GM21619 (cell line): ENCODE data around the gene CMTM7.
A peak's percentile ranks its signal among the peaks of the same experiment; 100 is the strongest.
"Not testable (repeated sequence)": the region's sequence is repeated elsewhere in the genome, so short reads cannot be mapped to it uniquely, and the experiment has no call there.

ENCODE experiments used
- ATAC-seq: cut with Tn5 transposase; IDR thresholded peaks from one replicate; pipeline ENCODE4 v1.9.1; 2021; ENCODE audit not compliant: unreplicated experiment

Gene CMTM7

DNA sequence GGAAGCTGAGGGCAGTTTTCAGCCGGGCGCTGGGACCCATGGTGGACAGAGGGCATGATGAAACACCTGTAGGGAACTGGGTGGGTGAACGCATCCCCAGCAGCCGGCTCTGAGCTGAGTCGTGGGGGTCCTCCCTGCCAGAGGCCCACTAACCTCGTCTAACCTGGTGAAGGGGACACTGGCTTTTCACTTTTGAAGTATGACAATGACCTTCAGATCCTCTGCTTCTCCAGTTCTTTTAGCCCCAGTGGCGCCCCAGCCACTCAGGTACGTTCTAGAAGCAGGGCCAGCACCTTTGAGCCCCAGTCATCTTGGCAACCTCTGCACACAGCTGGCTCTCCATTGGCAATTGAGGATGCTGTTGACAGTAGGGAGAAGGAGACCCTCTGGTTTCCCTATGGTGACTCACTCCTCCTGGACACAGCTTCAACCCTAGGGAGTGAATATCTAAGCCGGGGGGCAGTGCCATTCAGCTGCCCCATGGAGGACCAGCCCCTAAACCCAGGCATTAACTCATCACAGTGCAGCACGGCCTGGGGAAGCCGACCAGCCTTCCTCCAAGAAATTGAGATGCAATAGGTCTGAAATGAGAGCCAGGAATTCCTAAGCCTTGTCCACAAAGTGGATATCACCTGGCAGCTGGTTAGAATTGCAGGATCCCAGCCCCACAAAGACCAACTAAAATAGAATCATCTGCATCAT, 64.9 kb downstream of the CMTM7 start:
- ATAC-seq: no peak

DNA sequence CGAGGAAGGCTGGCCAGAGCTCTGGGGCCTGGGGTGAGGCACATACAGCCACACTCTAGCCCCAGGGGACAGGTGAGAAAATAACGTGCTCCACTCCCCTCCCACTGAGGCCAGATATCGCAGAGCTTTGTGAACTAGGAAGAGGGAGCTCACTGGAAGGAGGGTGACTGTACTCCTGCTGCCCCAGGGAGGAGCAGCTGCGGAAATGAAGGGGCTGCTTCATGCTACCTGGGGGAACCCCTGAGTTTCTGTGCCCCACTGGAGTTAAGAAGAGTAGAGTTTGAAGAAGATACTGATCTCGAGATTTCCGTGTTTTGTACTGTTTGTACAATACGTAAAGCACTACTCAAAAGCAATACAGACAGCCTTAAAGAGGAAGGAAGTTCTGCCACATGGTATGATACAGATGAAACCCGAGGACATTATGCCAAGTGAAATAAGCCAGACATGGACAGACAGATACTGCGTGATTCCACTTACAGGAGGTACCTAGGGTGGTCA, 66.4 kb downstream of the CMTM7 start:
- peak; percentile 44 for ATAC-seq

DNA sequence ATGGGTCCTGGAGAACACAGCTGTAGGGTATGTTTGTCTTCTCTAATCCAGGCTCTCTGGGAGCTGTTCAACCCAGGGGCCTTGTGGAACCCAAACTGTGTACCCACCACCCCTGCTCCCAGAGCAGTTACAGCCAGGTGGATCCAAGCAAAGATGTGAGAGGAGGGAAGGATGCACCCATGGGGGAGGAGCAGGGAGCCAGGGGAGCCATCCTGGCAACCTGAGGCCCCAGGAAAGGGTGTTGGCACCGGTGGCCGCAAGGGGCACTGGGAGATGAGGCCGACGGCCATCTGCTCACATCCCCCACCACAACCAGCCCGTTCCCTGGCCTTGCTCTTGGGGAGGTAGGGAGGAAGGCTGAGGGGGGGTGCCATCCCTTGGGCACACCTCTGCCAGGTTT, 67.8 kb downstream of the CMTM7 start:
- ATAC-seq: no peak

DNA sequence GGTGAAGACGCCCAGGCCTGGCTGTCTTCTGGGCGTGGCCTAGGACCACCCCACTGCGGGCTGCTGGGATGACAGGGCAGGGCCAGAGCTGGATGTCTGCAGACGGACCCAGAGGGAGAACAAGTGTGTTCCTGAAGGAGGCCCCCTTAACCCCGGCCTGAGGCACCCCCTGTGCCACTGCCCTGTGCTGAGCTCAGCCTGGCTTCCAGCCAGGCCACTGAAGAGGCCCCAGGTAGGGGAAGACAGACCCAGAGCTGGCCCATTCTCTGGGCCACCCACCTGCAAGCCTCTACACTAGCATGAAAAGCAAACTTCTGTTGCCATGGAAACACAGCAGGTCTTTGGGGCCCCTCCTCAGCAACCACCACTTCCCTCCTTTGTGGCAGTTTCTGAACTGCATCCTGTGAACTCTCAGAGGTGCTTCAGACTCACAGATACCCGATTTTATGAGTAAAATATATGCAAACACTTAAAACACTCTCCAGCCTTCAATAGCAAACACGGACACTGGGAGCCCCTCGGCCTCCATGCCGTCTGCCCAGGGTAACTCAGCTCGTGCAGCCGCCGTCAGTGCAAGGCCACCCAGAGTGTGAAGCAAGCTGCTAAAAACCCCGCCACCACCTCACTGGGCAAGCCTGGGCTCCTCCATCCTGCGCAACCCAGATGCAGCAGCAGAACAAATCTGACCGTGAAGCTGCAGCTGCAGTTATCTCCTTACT, 68.5 kb downstream of the CMTM7 start:
- peak; percentile 76 for ATAC-seq

DNA sequence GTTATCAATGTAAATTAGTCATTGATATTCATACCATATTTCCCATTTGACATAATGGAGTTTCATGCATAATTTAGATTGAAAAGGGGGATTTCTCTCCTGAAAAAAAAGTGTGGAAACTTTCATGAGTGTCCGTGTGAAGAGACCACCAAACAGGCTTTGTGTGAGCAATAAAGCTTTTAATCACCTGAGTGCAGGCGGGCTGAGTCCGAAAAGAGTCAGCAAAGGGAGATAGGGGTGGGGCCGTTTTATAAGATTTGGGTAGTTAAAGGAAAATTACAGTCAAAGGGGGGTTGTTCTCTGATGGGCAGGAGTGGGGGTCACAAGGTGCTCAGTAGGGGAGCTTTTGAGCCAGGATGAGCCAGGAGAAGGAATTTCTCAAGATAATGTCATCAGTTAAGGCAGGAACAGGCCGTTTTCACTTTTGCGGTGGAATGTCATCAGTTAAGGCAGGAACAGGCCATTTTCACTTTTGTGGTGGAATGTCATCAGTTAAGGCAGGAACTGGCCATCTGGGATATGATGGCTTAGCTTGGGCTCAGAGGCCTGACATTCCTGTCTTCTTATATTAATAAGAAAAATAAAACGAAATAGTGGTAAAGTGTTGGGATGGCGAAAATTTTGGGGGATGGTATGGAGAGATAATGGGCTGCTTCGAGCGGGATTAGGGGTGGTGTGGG, 69.3 kb downstream of the CMTM7 start:
- not testable (repeated sequence) for ATAC-seq

DNA sequence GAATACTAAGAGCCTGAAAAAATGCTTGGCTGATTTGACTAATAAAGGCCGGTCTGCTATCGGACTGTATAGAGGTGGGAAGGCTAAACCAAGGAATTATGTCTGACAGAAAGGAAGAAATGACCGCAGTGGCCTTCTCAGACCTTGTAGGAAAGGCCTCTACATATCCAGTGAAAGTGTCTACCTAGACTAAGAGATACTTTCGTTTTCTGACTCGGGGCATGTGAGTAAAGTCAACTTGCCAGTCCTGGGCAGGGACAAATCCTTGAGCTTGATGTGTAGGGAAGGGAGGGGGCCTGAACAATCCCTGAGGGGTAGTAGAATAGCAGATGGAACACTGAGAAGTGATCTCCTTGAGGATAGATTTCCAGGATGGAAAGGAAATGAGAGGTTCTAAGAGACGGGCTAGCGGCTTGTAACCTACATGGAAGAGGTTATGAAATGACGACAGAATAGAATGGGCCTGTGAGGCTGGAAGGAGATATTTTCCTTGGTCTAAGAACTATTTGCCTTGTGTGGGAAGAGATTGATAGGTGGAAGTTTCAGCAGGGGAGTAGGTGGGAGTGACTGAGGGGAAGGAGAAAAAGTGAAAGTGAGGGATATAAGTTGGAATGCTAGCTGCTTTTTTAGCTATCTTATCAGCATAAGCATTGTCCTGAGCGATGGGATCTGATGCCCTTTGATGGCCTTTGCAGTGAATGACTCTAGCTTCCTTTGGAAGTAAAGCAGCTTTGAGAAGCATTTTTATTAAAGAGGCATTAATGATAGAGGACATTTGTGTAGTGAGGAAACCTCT, 70.7 kb downstream of the CMTM7 start:
- not testable (repeated sequence) for ATAC-seq

DNA sequence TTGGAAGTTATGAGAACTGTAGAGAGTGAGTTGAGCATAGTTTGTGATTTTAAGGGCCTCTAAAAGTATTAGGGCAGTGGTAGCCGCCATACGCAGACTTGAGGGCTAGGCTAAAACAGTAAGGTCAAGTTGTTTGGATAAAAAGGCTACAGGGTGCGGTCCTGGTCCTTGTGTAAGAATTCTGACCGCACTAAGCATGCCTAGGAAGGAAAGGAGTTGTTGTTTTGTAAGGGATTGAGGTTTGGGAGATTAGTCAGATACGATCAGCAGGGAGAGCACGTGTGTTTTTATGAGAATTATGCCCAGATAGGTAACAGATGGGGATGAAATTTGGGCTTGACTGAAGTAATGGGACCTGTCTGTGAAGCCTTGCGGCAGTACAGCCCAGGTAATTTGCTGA, 71.8 kb downstream of the CMTM7 start:
- ATAC-seq: not testable (repeated sequence)

DNA sequence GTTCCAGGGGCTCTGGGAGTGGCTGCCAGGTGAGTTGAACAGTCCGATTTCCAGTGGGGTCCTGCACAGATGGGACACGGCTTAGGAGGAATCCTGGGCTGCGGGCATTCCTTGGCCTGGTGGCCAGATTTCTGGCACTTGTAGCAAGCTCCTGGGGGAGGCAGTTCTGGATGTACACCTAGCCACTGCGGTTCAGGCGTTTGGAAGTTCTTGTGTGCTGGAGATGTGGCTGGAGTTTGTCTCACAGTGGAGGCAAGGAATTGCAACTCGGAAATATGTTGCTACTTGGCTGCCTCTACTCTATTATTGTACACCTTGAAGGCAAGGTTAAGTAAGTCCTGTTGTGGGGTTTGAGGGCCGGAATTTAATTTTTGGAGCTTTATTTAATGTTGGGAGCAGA, 73.1 kb downstream of the CMTM7 start:
- ATAC-seq: not testable (repeated sequence)

DNA sequence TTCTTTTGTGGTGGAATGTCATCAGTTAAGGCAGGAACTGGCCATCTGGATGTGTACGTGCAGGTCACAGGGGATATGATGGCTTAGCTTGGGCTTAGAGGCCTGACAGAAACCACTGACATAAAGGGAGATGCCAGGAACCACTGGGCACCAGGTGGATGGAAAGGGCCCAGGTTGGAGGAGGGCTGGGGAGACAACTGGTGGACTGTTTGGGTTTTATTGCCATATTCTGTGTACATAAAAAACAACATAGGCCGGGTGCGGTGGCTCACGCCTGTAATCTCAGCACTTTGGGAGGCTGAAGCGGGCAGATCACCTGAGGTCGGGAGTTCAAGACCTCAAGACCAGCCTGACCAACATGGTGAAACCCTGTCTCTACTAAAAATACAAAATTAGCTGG, 75.2 kb downstream of the CMTM7 start:
- ATAC-seq: not testable (repeated sequence)

DNA sequence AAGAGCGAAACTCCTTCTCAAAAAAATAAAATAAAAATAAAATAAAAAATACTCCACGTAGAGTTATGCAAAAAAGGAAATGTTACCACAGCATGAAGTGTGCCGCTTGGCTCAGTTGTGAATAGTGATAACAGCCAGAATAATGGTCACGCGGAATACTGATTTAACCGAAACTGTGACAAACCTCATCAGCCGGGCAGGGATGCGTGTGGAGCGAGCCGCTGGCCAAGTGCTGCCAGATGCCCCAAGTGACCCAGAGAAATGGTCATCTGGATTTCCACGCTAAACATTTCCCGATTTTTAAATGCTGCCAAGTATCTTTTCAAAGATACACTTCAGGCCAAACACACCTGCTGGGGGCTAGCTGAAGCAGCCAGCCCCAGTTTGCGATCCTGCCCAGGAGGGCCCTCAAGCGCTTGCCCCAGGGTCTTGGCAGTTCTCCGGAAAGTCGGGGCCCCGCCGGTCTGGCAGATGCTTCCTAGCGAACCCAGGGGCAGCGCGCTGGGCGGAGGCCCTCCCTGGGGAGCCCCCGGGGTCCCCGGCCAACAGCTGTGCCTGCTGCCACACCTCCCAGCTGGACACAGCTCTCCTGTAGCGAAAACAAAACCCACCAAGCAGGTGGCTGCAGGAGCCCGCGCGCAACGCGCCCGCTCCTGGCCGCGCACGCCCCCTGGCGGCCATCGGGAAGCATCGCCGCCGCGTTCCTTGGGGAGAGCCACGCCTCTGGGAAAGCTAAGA, 75.8 kb downstream of the CMTM7 start:
- peak; percentile 66 for ATAC-seq

DNA sequence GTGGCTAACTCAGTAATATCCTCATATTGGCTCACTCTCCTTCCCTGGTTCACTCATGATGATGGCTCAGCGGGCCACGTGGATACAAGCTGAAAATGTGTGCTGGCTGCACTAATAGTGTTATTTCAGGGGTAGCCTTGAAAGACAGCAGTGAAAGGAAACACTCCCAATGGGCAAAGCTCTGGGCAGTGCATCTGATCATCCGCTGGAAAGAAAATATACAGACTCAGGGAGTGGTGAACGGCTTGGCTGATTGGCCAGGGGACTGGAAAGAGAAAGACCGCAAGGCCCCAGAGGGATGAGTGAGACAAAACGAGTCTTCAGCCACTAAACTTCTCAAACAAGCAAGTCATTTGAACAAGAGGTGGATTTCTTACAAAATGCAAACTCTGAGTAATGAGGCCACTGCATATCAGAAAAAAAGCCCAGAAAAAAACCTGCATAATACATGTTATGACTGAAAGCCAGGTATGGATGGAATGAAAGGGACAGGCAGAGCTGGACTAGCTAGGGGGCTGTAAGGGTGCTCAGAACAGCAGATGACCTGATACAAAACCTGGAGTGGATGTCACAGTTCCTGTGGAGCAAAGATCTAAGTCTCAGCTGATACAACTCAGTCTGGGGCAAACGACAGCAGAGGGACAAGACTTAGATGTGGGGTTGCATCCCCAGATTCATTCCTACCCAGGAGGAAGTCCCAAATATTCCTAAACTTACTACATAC, 77.7 kb downstream of the CMTM7 start:
- peak; percentile 18 for ATAC-seq

DNA sequence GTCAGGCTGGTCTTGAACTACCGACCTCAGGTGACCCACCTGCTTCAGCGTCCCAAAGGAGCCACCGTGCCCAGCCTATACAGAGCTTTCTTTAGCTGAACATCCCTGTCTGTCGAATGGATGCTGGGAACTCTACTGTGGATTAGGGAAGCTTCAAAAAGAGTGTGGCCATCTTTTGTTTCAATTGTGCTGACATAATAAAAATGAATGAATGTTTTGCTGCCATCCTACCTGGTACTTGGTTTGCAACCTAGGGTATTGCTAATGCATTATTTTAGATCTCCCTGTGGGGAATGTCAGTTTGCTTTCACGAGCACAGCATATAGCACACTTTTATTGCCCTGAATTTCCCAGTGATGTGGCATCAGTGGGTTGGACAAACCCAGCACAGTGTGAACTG, 78.7 kb downstream of the CMTM7 start:
- no peak for ATAC-seq

DNA sequence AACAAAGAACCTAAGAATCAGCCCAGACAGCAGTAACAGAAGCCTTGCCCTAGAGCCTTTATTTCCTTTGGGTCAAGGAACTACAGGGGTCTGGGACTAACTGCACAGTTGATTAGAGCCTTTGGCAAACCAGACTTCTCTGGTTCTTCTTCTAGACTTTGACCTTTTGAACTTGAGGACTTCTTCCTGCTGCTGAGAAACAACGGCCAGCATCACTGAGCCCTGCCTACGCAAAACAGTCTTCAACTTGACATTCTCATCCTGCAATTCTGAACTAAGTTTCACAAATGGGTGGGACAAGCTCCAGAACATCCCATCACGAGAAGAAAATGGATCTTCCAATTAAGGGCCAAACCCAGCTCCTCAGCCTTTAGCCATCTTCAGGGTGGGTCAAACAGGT, 79.6 kb downstream of the CMTM7 start:
- no peak for ATAC-seq

DNA sequence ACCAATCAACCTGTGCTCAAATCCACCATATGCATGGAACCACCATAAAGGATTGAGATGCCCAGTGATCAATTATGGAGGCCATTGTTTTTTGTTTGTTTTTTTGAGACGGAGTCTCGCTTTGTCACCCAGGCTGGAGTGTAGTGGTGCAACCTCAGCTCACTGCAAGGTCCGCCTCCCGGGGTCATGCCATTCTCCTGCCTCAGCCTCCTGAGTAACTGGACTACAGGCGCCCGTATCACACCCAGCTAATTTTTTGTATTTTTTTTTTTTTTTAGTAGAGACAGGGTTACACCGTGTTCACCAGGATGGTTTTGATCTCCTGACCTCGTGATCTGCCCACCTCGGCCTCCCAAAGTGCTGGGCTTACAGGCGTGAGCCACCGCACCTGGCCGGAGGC, 80.5 kb downstream of the CMTM7 start:
- not testable (repeated sequence) for ATAC-seq

DNA sequence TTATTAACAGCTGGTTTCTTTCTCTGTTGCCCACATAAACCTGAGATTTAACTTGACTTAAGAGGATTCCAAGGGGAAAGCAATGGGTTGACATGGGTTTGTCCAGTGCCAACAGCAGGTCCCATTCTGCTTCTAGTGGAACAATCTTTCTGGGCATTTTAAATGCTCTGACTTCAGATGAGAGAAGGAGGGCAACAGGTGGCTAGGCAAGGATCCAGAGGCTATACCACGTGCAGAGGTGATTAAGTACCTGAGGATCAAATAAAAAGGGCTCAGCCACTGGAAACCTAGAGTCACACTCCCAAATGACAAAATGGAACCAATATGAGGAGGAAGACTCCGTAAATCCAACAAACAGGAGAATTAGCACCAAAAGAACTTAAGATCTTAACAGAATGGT, 82.5 kb downstream of the CMTM7 start:
- ATAC-seq: no peak

DNA sequence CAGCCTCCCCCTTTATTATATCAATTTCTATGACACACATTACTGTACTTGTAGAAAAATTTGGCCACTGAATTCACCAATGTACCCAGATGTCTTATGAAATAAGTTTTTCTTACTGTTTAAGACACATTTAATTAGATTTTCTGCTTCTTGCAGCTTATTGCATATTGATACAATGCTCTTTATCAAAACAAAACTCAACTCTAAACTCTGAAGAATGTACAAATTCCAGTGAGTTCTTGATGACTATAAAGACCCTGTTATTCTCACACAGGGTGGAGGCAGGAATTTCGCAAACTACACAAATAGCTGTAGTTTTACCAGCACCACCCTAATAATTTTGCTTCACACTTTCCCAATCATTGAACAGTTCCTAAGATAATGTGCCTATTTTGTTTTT, 89.0 kb downstream of the CMTM7 start:
- ATAC-seq: no peak

DNA sequence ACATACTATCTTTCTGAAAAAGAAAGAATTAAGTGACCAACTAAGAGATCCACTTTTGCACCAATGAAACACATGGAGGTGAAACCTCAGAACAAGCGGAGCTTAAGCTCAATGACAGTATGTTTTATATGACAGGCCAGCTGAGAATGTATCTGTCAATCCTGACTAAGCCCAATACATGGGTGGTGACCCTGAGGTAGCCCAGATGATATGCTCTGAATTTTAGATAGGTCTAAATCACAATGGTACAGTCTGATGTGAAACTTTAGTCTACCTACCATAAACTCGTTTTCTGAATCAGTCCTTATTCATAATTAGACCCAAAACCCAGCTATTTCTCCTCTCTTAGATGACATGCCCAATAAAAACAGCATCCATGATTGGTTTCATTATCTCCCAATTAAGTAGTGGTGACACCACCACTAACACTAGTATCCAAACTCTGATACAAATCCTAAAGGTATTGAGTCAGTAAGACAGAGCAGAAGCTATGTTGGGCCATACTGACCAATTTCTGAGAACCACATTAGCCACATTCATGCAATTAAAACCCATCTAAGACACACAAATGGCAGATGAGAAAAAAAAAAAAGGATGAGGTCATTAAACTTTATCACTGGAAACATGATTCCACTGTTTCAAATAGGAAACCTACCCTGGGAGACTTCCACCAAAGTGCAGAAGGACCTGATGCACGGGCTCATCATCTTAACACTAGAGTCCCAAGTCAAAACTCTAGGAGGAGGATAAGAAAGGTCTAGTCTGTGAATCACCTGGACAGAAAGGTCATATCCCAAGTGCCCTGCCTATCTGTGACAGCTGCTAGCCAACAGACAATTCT, 90.4 kb downstream of the CMTM7 start:
- no peak for ATAC-seq

DNA sequence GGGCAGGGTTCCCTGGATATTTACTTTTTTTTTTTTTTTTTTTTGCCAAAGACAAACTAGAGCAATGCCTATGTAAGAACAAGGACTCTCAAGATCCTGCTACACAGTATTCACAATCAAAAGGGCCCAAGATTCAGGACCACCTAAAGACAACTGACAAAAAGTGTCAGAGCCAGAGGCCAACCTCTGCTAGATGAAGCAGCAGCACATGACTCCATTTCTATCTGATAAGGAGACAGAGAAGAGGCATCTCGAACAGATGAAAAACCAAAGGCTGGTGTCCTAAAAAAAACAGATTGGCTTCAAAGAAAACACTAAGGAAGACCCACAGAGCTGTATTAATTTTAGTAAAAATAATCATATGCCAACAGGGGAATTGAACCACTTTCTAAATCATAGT, 91.0 kb downstream of the CMTM7 start:
- ATAC-seq: no peak

DNA sequence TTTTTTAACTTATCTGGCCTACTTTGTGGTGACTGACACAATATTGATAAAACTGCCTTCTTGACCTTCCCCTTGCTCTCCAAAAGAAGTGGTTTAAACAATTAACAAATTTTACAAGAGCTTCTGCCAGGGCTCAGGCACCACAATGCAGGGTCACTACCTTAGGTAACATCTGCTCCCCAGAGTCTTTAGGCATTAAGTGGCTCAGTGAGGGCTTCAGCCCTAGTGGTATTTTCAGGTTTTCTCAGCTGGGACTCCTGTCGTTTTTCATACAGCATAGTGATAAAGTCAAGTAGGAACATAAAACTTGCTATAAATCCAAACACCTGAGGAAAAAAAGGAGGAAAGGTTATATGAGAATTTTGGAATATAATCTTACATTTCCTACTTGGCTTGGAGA, 92.1 kb downstream of the CMTM7 start:
- no peak for ATAC-seq
